Parathyroid adenoma (tissue), 2 donors: ENCODE data around the gene CNOT1.

Experiments
- H2AFZ ChIP-seq: fragments of 300-600 bp; sonication (generic); one replicate; pipeline ENCODE4 v1.7.0; 2017; ENCODE audit warnings: antibody characterized with exemption, mild to moderate bottlenecking
- H3K27ac ChIP-seq: fragments of 300-600 bp; sonication (generic); one replicate; pipeline ENCODE4 v1.7.0; 2017
- H3K27me3 ChIP-seq: fragments of 300-600 bp; sonication (generic); one replicate; pipeline ENCODE4 v1.7.0; 2017; ENCODE audit warnings: low read length; ENCODE audit not compliant: control insufficient read depth, insufficient read depth
- H3K36me3 ChIP-seq: fragments of 300-600 bp; sonication (generic); one replicate; pipeline ENCODE4 v1.7.0; 2017; ENCODE audit warnings: low read length; ENCODE audit not compliant: control insufficient read depth, insufficient read depth
- H3K4me1 ChIP-seq: fragments of 300-600 bp; sonication (generic); one replicate; pipeline ENCODE4 v1.7.0; 2017; ENCODE audit warnings: control low read depth
- H3K4me2 ChIP-seq: fragments of 300-600 bp; sonication (generic); one replicate; pipeline ENCODE4 v1.7.0; 2017; ENCODE audit warnings: low read length
- H3K4me3 ChIP-seq: fragments of 300-600 bp; sonication (generic); one replicate; pipeline ENCODE4 v1.7.0; 2017; ENCODE audit warnings: low read depth, low read length
- H3K79me2 ChIP-seq: fragments of 300-600 bp; sonication (generic); one replicate; pipeline ENCODE4 v1.7.0; 2017; ENCODE audit warnings: control low read depth
- H3K9ac ChIP-seq: fragments of 300-600 bp; sonication (generic); one replicate; pipeline ENCODE4 v1.7.0; 2017; ENCODE audit warnings: mild to moderate bottlenecking
- H3K9me3 ChIP-seq: fragments of 300-600 bp; sonication (generic); one replicate; pipeline ENCODE4 v1.7.0; 2017; ENCODE audit warnings: low read length; ENCODE audit not compliant: control insufficient read depth
- TF ChIP-seq, protein P1 (sequence below): fragments of 300-600 bp; sonication (generic); IDR thresholded peaks from one replicate; pipeline ENCODE4 v1.7.0; 2017; ENCODE audit warnings: antibody characterized with exemption, mild to moderate bottlenecking
- donor health status: primary hyperparathyroidism.

CNOT1 gene

DNA sequence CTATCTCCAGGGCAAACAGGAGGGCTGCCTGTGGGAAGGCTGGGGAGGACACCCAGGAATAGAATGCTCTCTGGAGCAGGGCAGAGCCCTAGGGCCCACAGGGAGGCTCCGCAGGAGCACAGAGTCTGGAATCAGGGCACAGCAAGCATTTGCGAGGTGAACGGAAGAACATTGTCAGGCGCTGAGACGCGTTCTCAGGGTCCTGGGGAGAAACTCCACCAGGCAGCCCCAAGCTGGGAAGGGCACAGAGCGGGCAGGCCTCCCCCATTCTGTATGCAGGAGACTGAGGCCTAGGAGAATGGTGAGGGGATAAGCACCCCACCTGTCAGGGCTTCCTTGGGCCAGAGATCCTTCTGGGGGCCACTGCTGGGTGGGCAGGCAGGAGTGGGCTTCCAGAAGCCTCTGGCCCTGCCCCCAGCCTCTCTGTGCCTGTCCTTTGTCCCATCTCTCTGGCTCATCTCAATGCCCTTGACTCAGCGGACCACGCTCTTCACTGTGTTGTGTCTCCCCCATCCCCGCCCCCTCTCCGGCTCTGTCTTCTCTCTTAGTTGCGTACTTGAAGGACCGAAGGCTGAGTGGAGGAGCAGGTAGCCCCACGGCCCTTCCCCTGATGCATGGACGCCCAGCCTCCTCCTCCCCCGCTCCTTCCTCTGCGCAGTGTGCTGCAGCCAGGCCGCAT is 119.4 kb downstream of the CNOT1 start:
- no peak overlapping the region for H3K27ac ChIP-seq
- H3K27me3 ChIP-seq, result no peaks in the 10 kb centered on the region
- no peaks in the 10 kb centered on the region for H3K4me1 ChIP-seq
- H3K4me3 ChIP-seq, result no peak overlapping the region
- no peak overlapping the region for H3K9ac ChIP-seq
- H3K36me3 ChIP-seq, result no peaks in the 10 kb centered on the region
- H3K4me2 ChIP-seq, result no peak overlapping the region
- no peak overlapping the region for H2AFZ ChIP-seq
- TF ChIP-seq, protein P1, sequence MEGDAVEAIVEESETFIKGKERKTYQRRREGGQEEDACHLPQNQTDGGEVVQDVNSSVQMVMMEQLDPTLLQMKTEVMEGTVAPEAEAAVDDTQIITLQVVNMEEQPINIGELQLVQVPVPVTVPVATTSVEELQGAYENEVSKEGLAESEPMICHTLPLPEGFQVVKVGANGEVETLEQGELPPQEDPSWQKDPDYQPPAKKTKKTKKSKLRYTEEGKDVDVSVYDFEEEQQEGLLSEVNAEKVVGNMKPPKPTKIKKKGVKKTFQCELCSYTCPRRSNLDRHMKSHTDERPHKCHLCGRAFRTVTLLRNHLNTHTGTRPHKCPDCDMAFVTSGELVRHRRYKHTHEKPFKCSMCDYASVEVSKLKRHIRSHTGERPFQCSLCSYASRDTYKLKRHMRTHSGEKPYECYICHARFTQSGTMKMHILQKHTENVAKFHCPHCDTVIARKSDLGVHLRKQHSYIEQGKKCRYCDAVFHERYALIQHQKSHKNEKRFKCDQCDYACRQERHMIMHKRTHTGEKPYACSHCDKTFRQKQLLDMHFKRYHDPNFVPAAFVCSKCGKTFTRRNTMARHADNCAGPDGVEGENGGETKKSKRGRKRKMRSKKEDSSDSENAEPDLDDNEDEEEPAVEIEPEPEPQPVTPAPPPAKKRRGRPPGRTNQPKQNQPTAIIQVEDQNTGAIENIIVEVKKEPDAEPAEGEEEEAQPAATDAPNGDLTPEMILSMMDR, result no peak
- H3K9me3 ChIP-seq, result no peaks in the 10 kb centered on the region
- H3K79me2 ChIP-seq, result no peaks in the 10 kb centered on the region

DNA sequence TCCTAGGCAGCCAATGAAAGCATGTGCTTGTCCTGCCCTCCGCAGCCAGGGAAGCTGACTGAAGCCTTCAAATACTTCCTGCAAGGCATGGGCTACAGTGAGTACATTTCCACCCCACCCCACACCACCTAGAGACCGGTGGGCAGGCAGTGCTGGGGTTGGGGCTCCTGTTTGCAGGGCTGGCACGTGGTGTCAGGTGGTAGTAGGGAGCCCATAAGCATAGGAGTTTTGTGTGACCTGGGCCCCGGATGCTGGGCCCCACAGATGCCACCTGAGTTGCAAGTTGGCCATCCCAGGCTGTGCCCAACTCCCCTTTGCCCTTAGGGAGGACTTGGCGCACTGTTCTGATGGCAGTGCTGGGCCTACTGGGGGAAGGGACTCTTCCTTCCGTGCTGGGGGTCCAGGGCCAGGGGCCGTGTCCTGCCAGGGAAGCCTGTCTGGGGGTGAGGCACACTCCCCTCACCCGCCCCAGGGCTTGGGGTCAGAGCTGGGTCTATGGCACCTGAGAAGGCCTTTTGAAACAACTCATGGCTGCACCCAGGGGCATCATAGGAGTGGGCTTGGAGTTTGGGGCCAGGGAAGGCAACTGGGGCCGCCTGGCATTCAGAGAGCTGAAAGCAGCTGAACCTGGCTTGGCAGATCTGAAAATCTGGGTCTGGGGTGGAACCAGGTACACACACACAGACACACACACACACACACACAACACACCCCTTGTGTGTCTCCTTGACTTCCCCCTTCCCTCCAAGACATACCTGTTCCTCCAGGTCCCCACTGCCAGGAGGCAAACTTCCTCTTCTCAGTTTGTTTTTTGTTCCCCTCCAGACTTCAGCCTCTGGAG is 120.2 kb downstream of the CNOT1 start:
- no peaks in the 10 kb centered on the region for H3K36me3 ChIP-seq
- no peaks in the 10 kb centered on the region for H3K79me2 ChIP-seq
- TF ChIP-seq, protein P1, result no peak
- no peak overlapping the region for H2AFZ ChIP-seq
- H3K9ac ChIP-seq, result no peak overlapping the region
- no peak overlapping the region for H3K27ac ChIP-seq
- no peaks in the 10 kb centered on the region for H3K4me1 ChIP-seq
- no peaks in the 10 kb centered on the region for H3K9me3 ChIP-seq
- no peaks in the 10 kb centered on the region for H3K27me3 ChIP-seq
- H3K4me3 ChIP-seq, result no peak overlapping the region
- H3K4me2 ChIP-seq, result no peak overlapping the region

DNA sequence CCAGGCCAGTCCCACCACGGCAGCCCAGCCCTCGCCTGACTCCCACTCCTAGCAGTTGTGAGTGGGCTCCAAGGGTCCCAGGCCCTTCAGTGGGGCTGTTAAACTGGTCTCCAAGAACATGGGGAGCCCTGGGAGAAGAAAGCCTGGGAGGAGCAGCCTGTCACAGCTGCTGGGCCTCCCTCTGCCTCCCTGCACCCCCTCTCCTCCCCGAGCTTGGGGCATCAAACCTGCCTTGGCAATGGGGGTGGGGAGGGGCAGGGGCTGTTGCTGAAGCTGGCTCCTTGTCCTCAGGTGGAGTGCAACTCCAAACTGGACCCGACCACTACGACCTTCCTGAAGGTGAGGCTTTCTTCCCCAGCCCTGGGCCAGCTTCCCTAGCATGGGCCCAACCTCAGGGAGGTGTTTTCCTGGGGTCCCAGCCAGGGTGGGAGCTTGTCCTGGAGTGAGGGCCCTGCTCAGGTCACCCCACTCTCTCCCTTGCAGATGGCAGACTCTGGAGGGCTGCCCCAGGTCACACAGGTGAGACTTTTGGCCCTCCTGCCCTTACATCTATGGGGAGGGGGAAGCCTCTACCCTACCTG is 120.9 kb downstream of the CNOT1 start:
- Histone ChIP-seq H3K79me2 (no peaks in the 10 kb centered on the region), H3K9me3 (no peaks in the 10 kb centered on the region), H3K27me3 (no peaks in the 10 kb centered on the region), H3K9ac (no peak overlapping the region), H3K27ac (no peak overlapping the region), H2AFZ (no peak overlapping the region), H3K36me3 (no peaks in the 10 kb centered on the region), H3K4me3 (no peak overlapping the region), H3K4me1 (no peaks in the 10 kb centered on the region), H3K4me2 (no peak overlapping the region)
- TF ChIP-seq, protein P1, result no peak

DNA sequence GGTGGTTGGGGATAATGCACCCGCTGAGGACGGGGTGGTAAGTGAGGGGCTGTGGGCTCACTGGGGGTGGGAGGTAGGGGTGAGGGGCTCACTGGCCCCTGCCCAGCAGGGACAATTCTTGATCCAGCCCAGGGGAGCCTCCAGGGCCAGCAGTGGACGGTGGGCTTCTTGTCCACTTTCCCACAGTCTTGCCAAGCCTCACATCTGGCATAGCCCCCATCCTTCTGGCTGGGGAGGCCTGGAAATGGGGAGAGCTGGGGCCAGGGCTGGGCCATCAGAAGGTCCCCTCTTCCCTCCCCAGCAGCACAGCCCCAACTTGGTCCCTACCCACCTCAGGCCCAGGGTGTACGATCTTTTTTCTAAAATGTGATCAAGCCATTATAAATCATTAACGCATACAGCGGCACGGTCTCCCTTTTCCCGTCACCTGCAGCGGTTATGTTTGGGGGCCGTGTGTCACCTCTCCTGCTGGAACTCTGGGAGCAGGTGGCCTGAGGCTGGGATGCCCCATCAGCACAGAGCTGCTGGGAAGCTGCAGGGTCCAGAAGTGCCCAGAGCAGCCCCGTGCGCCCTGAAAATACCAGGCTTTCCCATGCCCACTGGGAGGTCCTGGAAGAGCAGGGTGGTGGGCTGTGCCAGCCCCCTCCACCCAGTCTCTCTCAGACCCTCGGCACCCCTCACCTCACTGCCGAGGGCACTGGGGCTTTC is 121.5 kb downstream of the CNOT1 start:
- H3K4me1 ChIP-seq, result no peaks in the 10 kb centered on the region
- TF ChIP-seq, protein P1, result no peak

More for the DNA sequence above, 121.5 kb downstream of the CNOT1 start:
- no peak overlapping the region for H2AFZ ChIP-seq
- H3K27ac ChIP-seq, result no peak overlapping the region
- no peaks in the 10 kb centered on the region for H3K9me3 ChIP-seq
- H3K9ac ChIP-seq, result no peak overlapping the region
- no peaks in the 10 kb centered on the region for H3K36me3 ChIP-seq
- H3K4me3 ChIP-seq, result no peak overlapping the region
- no peaks in the 10 kb centered on the region for H3K27me3 ChIP-seq
- no peak overlapping the region for H3K4me2 ChIP-seq
- no peaks in the 10 kb centered on the region for H3K79me2 ChIP-seq
